ENCODE measurements around the gene FAM118A.
"Not testable (repeated sequence)": the region's sequence is repeated elsewhere in the genome, so short reads cannot be mapped to it uniquely, and the experiment has no call there.

DNA sequence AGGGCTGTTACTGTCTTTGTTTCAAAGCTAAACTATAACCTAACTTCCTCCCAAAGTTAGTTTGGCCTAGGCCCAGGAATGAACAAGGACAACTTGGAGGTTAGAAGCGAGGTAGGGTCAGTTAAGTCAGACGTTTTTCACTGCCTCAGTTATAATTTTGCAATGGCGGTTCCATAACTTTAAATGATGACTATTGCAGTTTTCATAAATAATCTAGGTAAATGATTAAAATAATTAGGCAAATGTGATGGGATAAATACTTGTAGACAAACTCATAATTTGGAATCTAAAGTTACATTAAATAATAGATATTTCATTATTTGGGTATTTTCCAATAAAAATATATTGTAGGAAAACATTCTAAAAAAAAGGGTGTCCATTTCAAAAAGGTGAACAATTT, 63.9 kb downstream of the FAM118A start:
- TF ChIP-seq, protein P1, sequence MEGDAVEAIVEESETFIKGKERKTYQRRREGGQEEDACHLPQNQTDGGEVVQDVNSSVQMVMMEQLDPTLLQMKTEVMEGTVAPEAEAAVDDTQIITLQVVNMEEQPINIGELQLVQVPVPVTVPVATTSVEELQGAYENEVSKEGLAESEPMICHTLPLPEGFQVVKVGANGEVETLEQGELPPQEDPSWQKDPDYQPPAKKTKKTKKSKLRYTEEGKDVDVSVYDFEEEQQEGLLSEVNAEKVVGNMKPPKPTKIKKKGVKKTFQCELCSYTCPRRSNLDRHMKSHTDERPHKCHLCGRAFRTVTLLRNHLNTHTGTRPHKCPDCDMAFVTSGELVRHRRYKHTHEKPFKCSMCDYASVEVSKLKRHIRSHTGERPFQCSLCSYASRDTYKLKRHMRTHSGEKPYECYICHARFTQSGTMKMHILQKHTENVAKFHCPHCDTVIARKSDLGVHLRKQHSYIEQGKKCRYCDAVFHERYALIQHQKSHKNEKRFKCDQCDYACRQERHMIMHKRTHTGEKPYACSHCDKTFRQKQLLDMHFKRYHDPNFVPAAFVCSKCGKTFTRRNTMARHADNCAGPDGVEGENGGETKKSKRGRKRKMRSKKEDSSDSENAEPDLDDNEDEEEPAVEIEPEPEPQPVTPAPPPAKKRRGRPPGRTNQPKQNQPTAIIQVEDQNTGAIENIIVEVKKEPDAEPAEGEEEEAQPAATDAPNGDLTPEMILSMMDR (IDR thresholded peaks at IDR 0.05; ENCODE audit: borderline replicate concordance, extremely low read depth, low read length, poor library complexity, severe bottlenecking): not testable (repeated sequence)
- TF ChIP-seq EZH2 (IDR thresholded peaks at IDR 0.05; ENCODE audit: borderline replicate concordance, low read depth, low read length, severe bottlenecking): not testable (repeated sequence)

All from DND-41 (cell line).